GM12878 (cell line): Measurements from ENCODE around the gene ERC1. TPM values are rescaled to one million over a fixed set of nuclear protein-coding genes. Genes with fewer than 3 reads are reported as not detected.

ENCODE experiments used
- ATAC-seq: fragments of 200-7000 bp; cut with Tn5 transposase; 3 replicates; pipeline ENCODE4 v1.9.1; 2020; ENCODE audit warnings: mild to moderate bottlenecking, moderate library complexity
- BruUV-seq: library from RNA; stranded (reverse); fragments of 400-500 nt; replicated peaks from 2 replicates; lab custom pipeline; 2021; lab: Mats Ljungman, UMichigan
- CTCF ChIA-PET: fragments of 300-600 bp; sonication (Branson Sonifier 250); formaldehyde crosslinking; extraction: SDS; loops from one replicate; lab custom pipeline; 2021; ENCODE audit warnings: inconsistent platforms; lab: Yijun Ruan, JAX
- POLR2A ChIA-PET: fragments of 350-600 bp; formaldehyde crosslinking; extraction: SDS; loops from one replicate; lab custom pipeline; 2021; ENCODE audit warnings: inconsistent platforms; lab: Charles Lee
- RAD21 ChIA-PET: fragments of 300-600 bp; sonication (Branson Sonifier 250); formaldehyde crosslinking; loops from one replicate; lab custom pipeline; 2023; ENCODE audit warnings: antibody characterized with exemption; ENCODE audit not compliant: unreplicated experiment; lab: Charles Lee
- SMC1A ChIA-PET: fragments of 300-600 bp; sonication (Branson Sonifier 250); formaldehyde crosslinking; loops from one replicate; lab custom pipeline; 2023; ENCODE audit not compliant: unreplicated experiment, uncharacterized antibody; lab: Charles Lee
- DNase-seq: peaks from one replicate; pipeline ENCODE4 v3.0.0-alpha.2; 2011; ENCODE audit warnings: low read depth, low spot score
- FAIRE-seq: peaks from 3 replicates; lab custom pipeline; 2011; peaks lifted over from hg19 to GRCh38; lab: Jason Lieb, UNC
- H2AFZ ChIP-seq: 2 replicates; pipeline ENCODE4 v1.6.0; 2011; ENCODE audit warnings: low read depth, low read length, control low read depth; ENCODE audit not compliant: control insufficient read depth
- H3K27ac ChIP-seq: 2 replicates; pipeline ENCODE4 v1.5.1; 2011; ENCODE audit warnings: control low read depth; ENCODE audit not compliant: control insufficient read depth, insufficient read depth
- H3K27me3 ChIP-seq, 2 experiments: replicated peaks in 1 of 2; 2 replicates each; pipeline versions ENCODE4 v1.6.0 to v1.6.1; 2011; ENCODE audit warnings: low read length in 1 of 2; ENCODE audit not compliant: control insufficient read depth in 2 of 2, insufficient read depth in 2 of 2
- H3K36me3 ChIP-seq, 2 experiments: 2 replicates each; pipeline ENCODE4 v1.5.1; 2011; ENCODE audit warnings: low read length in 1 of 2; ENCODE audit not compliant: control insufficient read depth in 2 of 2, insufficient read depth in 2 of 2
- H3K4me1 ChIP-seq: 2 replicates; pipeline ENCODE4 v1.6.1; 2011; ENCODE audit warnings: mild to moderate bottlenecking, low read length, moderate library complexity, mixed read lengths; ENCODE audit not compliant: control insufficient read depth, insufficient read depth
- H3K4me2 ChIP-seq: 2 replicates; pipeline ENCODE4 v1.6.0; 2011; ENCODE audit warnings: control low read depth; ENCODE audit not compliant: control insufficient read depth, insufficient read depth
- H3K4me3 ChIP-seq: fragments of 200-600 bp; sonication (generic); 2 replicates; pipeline ENCODE4 v1.5.1; 2016
- H3K79me2 ChIP-seq: 2 replicates; pipeline ENCODE4 v1.6.0; 2011; ENCODE audit warnings: low read length; ENCODE audit not compliant: control insufficient read depth, insufficient read depth
- H3K9ac ChIP-seq: 2 replicates; pipeline ENCODE4 v1.8.0; 2011; ENCODE audit warnings: low read length, control low read depth, mixed read lengths; ENCODE audit not compliant: control insufficient read depth, insufficient read depth
- H3K9me3 ChIP-seq: replicated peaks from 3 replicates; pipeline ENCODE4 v1.5.1; 2011; ENCODE audit warnings: mild to moderate bottlenecking, low read length; ENCODE audit not compliant: control insufficient read depth, insufficient read depth
- H4K20me1 ChIP-seq: 2 replicates; pipeline ENCODE4 v1.6.0; 2011; ENCODE audit not compliant: control insufficient read depth, insufficient read depth
- BHLHE40 ChIP-seq, 2 experiments: fragments of 450-650 bp in 1 of 2; IDR thresholded peaks; 2 replicates each; pipeline ENCODE4 v1.6.1; 2011 to 2017; ENCODE audit warnings: low read depth in 2 of 2, borderline replicate concordance in 1 of 2, improper control_type of control experiment in 1 of 2, low read length in 1 of 2, mild to moderate bottlenecking in 1 of 2
- CBX5 ChIP-seq: sonication (generic); IDR thresholded peaks from 2 replicates; pipeline ENCODE4 v1.6.1; 2016; ENCODE audit warnings: low read depth, moderate library complexity, mild to moderate bottlenecking, inconsistent platforms
- EP300 ChIP-seq, 2 experiments: fragments of 150-350 bp in 1 of 2; IDR thresholded peaks; 2 replicates each; pipeline ENCODE4 v1.6.1; 2011 to 2012; ENCODE audit warnings: low read depth in 2 of 2, low read length in 2 of 2, borderline replicate concordance in 1 of 2, improper control_type of control experiment in 1 of 2, inconsistent platforms in 1 of 2; ENCODE audit not compliant: control insufficient read depth in 1 of 2
- ETV6 ChIP-seq, 2 experiments: fragments of 450-650 bp in 1 of 2; IDR thresholded peaks in 1 of 2; conservative IDR thresholded peaks in 1 of 2; 2 replicates each; pipeline ENCODE4 v1.6.1; 2014; ENCODE audit warnings: antibody characterized with exemption in 1 of 2, borderline replicate concordance in 1 of 2, low read depth in 1 of 2, mild to moderate bottlenecking in 1 of 2, moderate library complexity in 1 of 2
- IKZF1 ChIP-seq: fragments of 450-650 bp; conservative IDR thresholded peaks from 2 replicates; pipeline ENCODE4 v1.6.1; 2017; ENCODE audit warnings: antibody characterized with exemption, mild to moderate bottlenecking
- PAX5 ChIP-seq: IDR thresholded peaks from 2 replicates; pipeline ENCODE4 v1.6.1; 2011; ENCODE audit warnings: low read depth, low read length, borderline replicate concordance
- POU2F2 ChIP-seq: IDR thresholded peaks from 3 replicates; pipeline ENCODE4 v1.6.1; 2011; ENCODE audit warnings: low read depth, mild to moderate bottlenecking, low read length, borderline replicate concordance
- RBBP5 ChIP-seq: fragments of 200-600 bp; sonication (generic); conservative IDR thresholded peaks from 2 replicates; pipeline ENCODE4 v1.6.1; 2016
- RELA ChIP-seq: fragments of 450-650 bp; IDR thresholded peaks from 2 replicates; pipeline ENCODE4 v1.8.0; 2014; ENCODE audit warnings: borderline replicate concordance; ENCODE audit not compliant: partially characterized antibody
- SREBF1 ChIP-seq: IDR thresholded peaks from 2 replicates; pipeline ENCODE4 v1.6.1; 2012; ENCODE audit warnings: mild to moderate bottlenecking, low read length
- STAT1 ChIP-seq: fragments of 450-650 bp; conservative IDR thresholded peaks from 2 replicates; pipeline ENCODE4 v1.6.1; 2014; ENCODE audit warnings: antibody characterized with exemption, mild to moderate bottlenecking
- ZNF207 ChIP-seq: fragments of 450-650 bp; IDR thresholded peaks from 2 replicates; pipeline ENCODE4 v1.6.1; 2014; ENCODE audit warnings: antibody characterized with exemption, mild to moderate bottlenecking, borderline replicate concordance
- WGBS: methylation state at CpG from one replicate; pipeline ENCODE4 v1.1.6; 2016; ENCODE audit warnings: low lambda C conversion rate; ENCODE audit not compliant: insufficient replicate concordance, insufficient coverage; ENCODE audit errors: missing lambda C conversion rate; 5-methylcytosine and 5-hydroxymethylcytosine counted together
- in situ Hi-C: fragments of 300-500 bp; cut with MboI; formaldehyde crosslinking; loops from 9 replicates; pipeline ENCODE4 v1.14.3; 2018; ENCODE audit warnings: mixed read lengths
- intact Hi-C: fragments of 100-400 bp; cut with micrococcal nuclease; formaldehyde crosslinking; loops from one replicate; pipeline ENCODE4 v1.14.2; 2022; ENCODE audit not compliant: unreplicated experiment
- polyA plus RNA-seq, 11 experiments: library from polyadenylated mRNA; depleted of rRNA in 4 of 11; unstranded in 6 of 11; stranded (reverse) in 5 of 11; fragments of >200 nt; fragmentation: Nextera tagmentation in 4 of 11; fragmentation: Illumina TruSeq in 1 of 11; extraction: Ambion mirVana in 4 of 11; extraction: Trizol in 1 of 11; gene quantifications; 1 replicate in 1 of 11; 2 replicates in 10 of 11; pipeline versions ENCODE4 v1.2.1 to v1.2.3, GENCODE V29; 2011 to 2016; ENCODE audit warnings: inconsistent platforms in 2 of 11, missing spikeins in 2 of 11, low read depth in 1 of 11
- total RNA-seq, 4 experiments: library from RNA; depleted of rRNA in 3 of 4; stranded (reverse); fragments of >200 nt in 3 of 4; fragmentation: Illumina TruSeq in 1 of 4; extraction: Trizol in 1 of 4; gene quantifications; 2 replicates each; pipeline versions ENCODE4 v1.2.1 to v1.2.3, GENCODE V29; 2013 to 2021
- TF ChIP-seq, protein P1 (sequence below): IDR thresholded peaks from 2 replicates; pipeline ENCODE4 v1.6.1; 2011; ENCODE audit warnings: borderline replicate concordance, low read depth, mild to moderate bottlenecking, moderate library complexity, mixed read lengths, low read length; ENCODE audit not compliant: insufficient read depth; ENCODE audit errors: extremely low read length
- TF ChIP-seq, protein P2 (sequence below): fragments of 150-350 bp; IDR thresholded peaks from 2 replicates; pipeline ENCODE4 v1.6.1; 2016; ENCODE audit warnings: low read depth, low read length
- TF ChIP-seq, protein P3 (sequence below): fragments of 450-650 bp; IDR thresholded peaks from 2 replicates; pipeline ENCODE4 v1.6.1; 2017; ENCODE audit warnings: mild to moderate bottlenecking, low read depth, inconsistent platforms; ENCODE audit not compliant: poor library complexity, severe bottlenecking
- TF ChIP-seq, protein P4 (sequence below): fragments of 150-350 bp; IDR thresholded peaks from 2 replicates; pipeline ENCODE4 v1.6.1; 2014; ENCODE audit warnings: mild to moderate bottlenecking, low read depth, low read length

ERC1 gene
- total and polyA plus RNA-seq, 10 of the 15 experiments (the other 5 are each of a cell fraction or from before 2014, with no cell fraction given): 0.75 to 8.0 (median 5.0) TPM

DNA sequence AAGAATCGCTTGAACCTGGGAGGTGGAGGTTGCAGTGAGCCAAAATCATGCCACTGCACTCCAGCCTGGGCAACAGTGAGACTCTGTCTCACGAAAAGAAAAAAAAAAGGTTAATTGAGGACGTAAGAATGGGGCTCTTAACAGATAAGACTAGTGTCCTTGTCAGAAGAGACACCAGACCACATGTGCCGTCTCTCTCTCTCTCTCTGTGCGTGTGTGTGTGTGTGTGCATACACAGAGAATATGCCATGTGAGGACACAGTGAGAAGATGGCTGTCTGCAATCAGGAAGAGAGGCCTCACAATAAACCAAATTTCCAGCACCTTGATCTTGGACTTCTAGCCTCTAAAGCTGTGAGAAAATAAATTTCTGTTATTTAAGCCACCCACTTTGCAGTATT is 11.7 kb upstream of the ERC1 start:
- Histone ChIP-seq H3K79me2 (no peaks in the 10 kb centered on the region), H3K4me3 (no peak overlapping the region), H4K20me1 (no peaks in the 10 kb centered on the region; the same call in 1 of the 2 replicates), H3K27ac (no peak overlapping the region), H3K4me1 (0 out of 2 replicates have a peak, but pooled peaks cover 2% of the 10 kb centered on the region), H3K36me3 (no peaks in the 10 kb centered on the region), H3K4me2 (no peak overlapping the region), H3K9me3 (no peaks in the 10 kb centered on the region; the same call in 2 of the 3 replicates), H3K27me3 (peaks cover 0 to 3% of the 10 kb centered on the region in 2 experiments; a peak in 2 of 4 replicates), H2AFZ (no peak overlapping the region), H3K9ac (no peak overlapping the region)
- in situ Hi-C loops (no loop called here), intact Hi-C loops (no loop called here)
- POLR2A ChIA-PET: no interaction called here
- 44% methylated on average over 5 of the region's 5 CpGs for WGBS
- SMC1A ChIA-PET: no interaction called here
- ATAC-seq (no peak), FAIRE-seq (no peak), DNase-seq (no peak)
- RAD21 ChIA-PET: no interaction called here
- TF ChIP-seq EP300 (IDR thresholded peaks at IDR 0.05; ENCODE audit: borderline replicate concordance in 1 of 2, control insufficient read depth in 1 of 2, low read depth in 2 of 2, low read length in 2 of 2) (no peak), SREBF1 (no peak), CBX5 (no peak), STAT1 (no peak), IKZF1 (no peak), RBBP5 (no peak), ETV6 (conservative IDR thresholded peaks at IDR 0.05 in 1 of 2, IDR thresholded peaks at IDR 0.05 in 1 of 2; ENCODE audit: borderline replicate concordance in 1 of 2, low read depth in 1 of 2) (no peak), RELA (no peak), PAX5 (no peak), BHLHE40 (IDR thresholded peaks at IDR 0.05; ENCODE audit: borderline replicate concordance in 1 of 2, low read depth in 2 of 2, low read length in 1 of 2) (no peak), POU2F2 (no peak), ZNF207 (no peak)
- TF ChIP-seq, protein P1, sequence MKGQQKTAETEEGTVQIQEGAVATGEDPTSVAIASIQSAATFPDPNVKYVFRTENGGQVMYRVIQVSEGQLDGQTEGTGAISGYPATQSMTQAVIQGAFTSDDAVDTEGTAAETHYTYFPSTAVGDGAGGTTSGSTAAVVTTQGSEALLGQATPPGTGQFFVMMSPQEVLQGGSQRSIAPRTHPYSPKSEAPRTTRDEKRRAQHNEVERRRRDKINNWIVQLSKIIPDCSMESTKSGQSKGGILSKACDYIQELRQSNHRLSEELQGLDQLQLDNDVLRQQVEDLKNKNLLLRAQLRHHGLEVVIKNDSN: no peak
- TF ChIP-seq, protein P2, sequence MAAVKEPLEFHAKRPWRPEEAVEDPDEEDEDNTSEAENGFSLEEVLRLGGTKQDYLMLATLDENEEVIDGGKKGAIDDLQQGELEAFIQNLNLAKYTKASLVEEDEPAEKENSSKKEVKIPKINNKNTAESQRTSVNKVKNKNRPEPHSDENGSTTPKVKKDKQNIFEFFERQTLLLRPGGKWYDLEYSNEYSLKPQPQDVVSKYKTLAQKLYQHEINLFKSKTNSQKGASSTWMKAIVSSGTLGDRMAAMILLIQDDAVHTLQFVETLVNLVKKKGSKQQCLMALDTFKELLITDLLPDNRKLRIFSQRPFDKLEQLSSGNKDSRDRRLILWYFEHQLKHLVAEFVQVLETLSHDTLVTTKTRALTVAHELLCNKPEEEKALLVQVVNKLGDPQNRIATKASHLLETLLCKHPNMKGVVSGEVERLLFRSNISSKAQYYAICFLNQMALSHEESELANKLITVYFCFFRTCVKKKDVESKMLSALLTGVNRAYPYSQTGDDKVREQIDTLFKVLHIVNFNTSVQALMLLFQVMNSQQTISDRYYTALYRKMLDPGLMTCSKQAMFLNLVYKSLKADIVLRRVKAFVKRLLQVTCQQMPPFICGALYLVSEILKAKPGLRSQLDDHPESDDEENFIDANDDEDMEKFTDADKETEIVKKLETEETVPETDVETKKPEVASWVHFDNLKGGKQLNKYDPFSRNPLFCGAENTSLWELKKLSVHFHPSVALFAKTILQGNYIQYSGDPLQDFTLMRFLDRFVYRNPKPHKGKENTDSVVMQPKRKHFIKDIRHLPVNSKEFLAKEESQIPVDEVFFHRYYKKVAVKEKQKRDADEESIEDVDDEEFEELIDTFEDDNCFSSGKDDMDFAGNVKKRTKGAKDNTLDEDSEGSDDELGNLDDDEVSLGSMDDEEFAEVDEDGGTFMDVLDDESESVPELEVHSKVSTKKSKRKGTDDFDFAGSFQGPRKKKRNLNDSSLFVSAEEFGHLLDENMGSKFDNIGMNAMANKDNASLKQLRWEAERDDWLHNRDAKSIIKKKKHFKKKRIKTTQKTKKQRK: no peak
- TF ChIP-seq, protein P3, sequence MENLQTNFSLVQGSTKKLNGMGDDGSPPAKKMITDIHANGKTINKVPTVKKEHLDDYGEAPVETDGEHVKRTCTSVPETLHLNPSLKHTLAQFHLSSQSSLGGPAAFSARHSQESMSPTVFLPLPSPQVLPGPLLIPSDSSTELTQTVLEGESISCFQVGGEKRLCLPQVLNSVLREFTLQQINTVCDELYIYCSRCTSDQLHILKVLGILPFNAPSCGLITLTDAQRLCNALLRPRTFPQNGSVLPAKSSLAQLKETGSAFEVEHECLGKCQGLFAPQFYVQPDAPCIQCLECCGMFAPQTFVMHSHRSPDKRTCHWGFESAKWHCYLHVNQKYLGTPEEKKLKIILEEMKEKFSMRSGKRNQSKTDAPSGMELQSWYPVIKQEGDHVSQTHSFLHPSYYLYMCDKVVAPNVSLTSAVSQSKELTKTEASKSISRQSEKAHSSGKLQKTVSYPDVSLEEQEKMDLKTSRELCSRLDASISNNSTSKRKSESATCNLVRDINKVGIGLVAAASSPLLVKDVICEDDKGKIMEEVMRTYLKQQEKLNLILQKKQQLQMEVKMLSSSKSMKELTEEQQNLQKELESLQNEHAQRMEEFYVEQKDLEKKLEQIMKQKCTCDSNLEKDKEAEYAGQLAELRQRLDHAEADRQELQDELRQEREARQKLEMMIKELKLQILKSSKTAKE: no peak
- TF ChIP-seq, protein P4, sequence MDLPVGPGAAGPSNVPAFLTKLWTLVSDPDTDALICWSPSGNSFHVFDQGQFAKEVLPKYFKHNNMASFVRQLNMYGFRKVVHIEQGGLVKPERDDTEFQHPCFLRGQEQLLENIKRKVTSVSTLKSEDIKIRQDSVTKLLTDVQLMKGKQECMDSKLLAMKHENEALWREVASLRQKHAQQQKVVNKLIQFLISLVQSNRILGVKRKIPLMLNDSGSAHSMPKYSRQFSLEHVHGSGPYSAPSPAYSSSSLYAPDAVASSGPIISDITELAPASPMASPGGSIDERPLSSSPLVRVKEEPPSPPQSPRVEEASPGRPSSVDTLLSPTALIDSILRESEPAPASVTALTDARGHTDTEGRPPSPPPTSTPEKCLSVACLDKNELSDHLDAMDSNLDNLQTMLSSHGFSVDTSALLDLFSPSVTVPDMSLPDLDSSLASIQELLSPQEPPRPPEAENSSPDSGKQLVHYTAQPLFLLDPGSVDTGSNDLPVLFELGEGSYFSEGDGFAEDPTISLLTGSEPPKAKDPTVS: no peak
- no TSS peak for BruUV-seq
- CTCF ChIA-PET: interaction anchor here (1.2 kb wide), 1 partner anchor 11 kb away, joined by 3 read pairs; no protein-coding TSS in a partner anchor
